Thoracic aorta (tissue), 2 donors: ENCODE data around the gene BRCA2. TPM values are rescaled to one million over a fixed set of nuclear protein-coding genes. Genes with fewer than 3 reads are reported as not detected.

ENCODE experiments used
- ATAC-seq: fragments of 150-250 bp; one replicate; pipeline ENCODE4 v1.8.0; 2017; ENCODE audit warnings: low read depth; ENCODE audit not compliant: insufficient number of reproducible peaks, low FRiP score
- DNase-seq: peaks from one replicate; pipeline ENCODE4 v3.0.0-alpha.2; 2020; ENCODE audit warnings: low spot score
- H3K27ac ChIP-seq, 2 donors: fragments of 200-600 bp; sonication (generic); 1 replicate in 1 of 2; 2 replicates in 1 of 2; pipeline ENCODE4 v1.5.1; 2016; ENCODE audit warnings: mild to moderate bottlenecking in 2 of 2, moderate library complexity in 2 of 2
- H3K27me3 ChIP-seq: fragments of 200-600 bp; sonication (generic); replicated peaks from 2 replicates; pipeline ENCODE4 v1.6.0; 2016; ENCODE audit warnings: mild to moderate bottlenecking; ENCODE audit not compliant: insufficient read depth
- H3K36me3 ChIP-seq: fragments of 200-600 bp; sonication (generic); one replicate; pipeline ENCODE4 v1.5.1; 2016
- H3K4me1 ChIP-seq, 2 donors: fragments of 200-600 bp; sonication (generic); 1 replicate in 1 of 2; 2 replicates in 1 of 2; pipeline versions ENCODE4 v1.5.1 to v1.6.0; 2016; ENCODE audit warnings: low read depth in 2 of 2, mild to moderate bottlenecking in 1 of 2; ENCODE audit not compliant: control insufficient read depth in 1 of 2
- H3K4me3 ChIP-seq: fragments of 200-600 bp; sonication (generic); 2 replicates; pipeline ENCODE4 v1.5.1; 2016; ENCODE audit warnings: mild to moderate bottlenecking
- H3K9me3 ChIP-seq: fragments of 200-600 bp; sonication (generic); 2 replicates; pipeline ENCODE4 v1.5.1; 2016
- total RNA-seq, 2 donors: library from RNA; depleted of rRNA; stranded (reverse); fragments of >200 nt; gene quantifications; one replicate each; pipeline versions ENCODE4 v1.1.0 to v1.2.3, GENCODE V29; 2016
- TF ChIP-seq, protein P1 (sequence below): fragments of 200-600 bp; sonication (generic); IDR thresholded peaks from one replicate; pipeline ENCODE4 v1.5.1; 2019; ENCODE audit warnings: antibody characterized with exemption

BRCA2 gene
- total RNA-seq, 2 donors from 2014 or later: 1.5 to 4.6 TPM

GRCh38 chr13:32300406-32300805, 14.9 kb upstream of the BRCA2 start:
- no peaks in the 10 kb centered on the region for H3K9me3 ChIP-seq
- H3K4me1 ChIP-seq: no peaks in the 10 kb centered on the region
- DNase-seq: no peak
- ATAC-seq: no peak
- no peaks in the 10 kb centered on the region for H3K27me3 ChIP-seq
- TF ChIP-seq, protein P1, sequence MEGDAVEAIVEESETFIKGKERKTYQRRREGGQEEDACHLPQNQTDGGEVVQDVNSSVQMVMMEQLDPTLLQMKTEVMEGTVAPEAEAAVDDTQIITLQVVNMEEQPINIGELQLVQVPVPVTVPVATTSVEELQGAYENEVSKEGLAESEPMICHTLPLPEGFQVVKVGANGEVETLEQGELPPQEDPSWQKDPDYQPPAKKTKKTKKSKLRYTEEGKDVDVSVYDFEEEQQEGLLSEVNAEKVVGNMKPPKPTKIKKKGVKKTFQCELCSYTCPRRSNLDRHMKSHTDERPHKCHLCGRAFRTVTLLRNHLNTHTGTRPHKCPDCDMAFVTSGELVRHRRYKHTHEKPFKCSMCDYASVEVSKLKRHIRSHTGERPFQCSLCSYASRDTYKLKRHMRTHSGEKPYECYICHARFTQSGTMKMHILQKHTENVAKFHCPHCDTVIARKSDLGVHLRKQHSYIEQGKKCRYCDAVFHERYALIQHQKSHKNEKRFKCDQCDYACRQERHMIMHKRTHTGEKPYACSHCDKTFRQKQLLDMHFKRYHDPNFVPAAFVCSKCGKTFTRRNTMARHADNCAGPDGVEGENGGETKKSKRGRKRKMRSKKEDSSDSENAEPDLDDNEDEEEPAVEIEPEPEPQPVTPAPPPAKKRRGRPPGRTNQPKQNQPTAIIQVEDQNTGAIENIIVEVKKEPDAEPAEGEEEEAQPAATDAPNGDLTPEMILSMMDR: no peak
- peaks cover 4% of the 10 kb centered on the region for H3K36me3 ChIP-seq
- no peak overlapping the region for H3K27ac ChIP-seq
- H3K4me3 ChIP-seq: no peak overlapping the region

- H3K36me3 ChIP-seq: no peaks in the 10 kb centered on the region
- H3K4me1 ChIP-seq: no peaks in the 10 kb centered on the region
- H3K27ac ChIP-seq: no peak overlapping the region
- DNase-seq: no peak
- no peaks in the 10 kb centered on the region for H3K27me3 ChIP-seq
- no peaks in the 10 kb centered on the region for H3K9me3 ChIP-seq
- H3K4me3 ChIP-seq: no peak overlapping the region
- TF ChIP-seq, protein P1: no peak
- ATAC-seq: no peak
Observed at GRCh38 chr13:32300920-32301319, 14.4 kb upstream of the BRCA2 start.

GRCh38 chr13:32302461-32302860, 12.8 kb upstream of the BRCA2 start:
- Histone ChIP-seq H3K36me3 (no peaks in the 10 kb centered on the region), H3K9me3 (no peaks in the 10 kb centered on the region), H3K4me3 (no peak overlapping the region), H3K4me1 (no peaks in the 10 kb centered on the region), H3K27ac (no peak overlapping the region), H3K27me3 (no peaks in the 10 kb centered on the region)
- TF ChIP-seq, protein P1: no peak
- no peak for ATAC-seq
- no peak for DNase-seq

GRCh38 chr13:32305646-32306045, 9.7 kb upstream of the BRCA2 start:
- no peak overlapping the region for H3K27ac ChIP-seq
- no peak overlapping the region for H3K4me3 ChIP-seq
- H3K27me3 ChIP-seq: no peaks in the 10 kb centered on the region
- H3K36me3 ChIP-seq: no peaks in the 10 kb centered on the region
- DNase-seq (no peak), ATAC-seq (no peak)
- TF ChIP-seq, protein P1: no peak
- no peaks in the 10 kb centered on the region for H3K9me3 ChIP-seq
- H3K4me1 ChIP-seq: peaks cover 4 to 10% of the 10 kb centered on the region in 2 donors

GRCh38 chr13:32309312-32310133, 5.8 kb upstream of the BRCA2 start:
- no peak for DNase-seq

More at GRCh38 chr13:32309312-32310133, 5.8 kb upstream of the BRCA2 start:
- no peaks in the 10 kb centered on the region for H3K9me3 ChIP-seq
- no peaks in the 10 kb centered on the region for H3K36me3 ChIP-seq
- H3K4me3 ChIP-seq: peak overlapping the region; percentile 65
- no peak for ATAC-seq
- H3K27ac ChIP-seq: peak overlapping the region; percentile 50 to 57
- peaks cover 4 to 10% of the 10 kb centered on the region in 2 donors for H3K4me1 ChIP-seq
- TF ChIP-seq, protein P1: no peak
- no peaks in the 10 kb centered on the region for H3K27me3 ChIP-seq
